Measurements from ENCODE around the gene IL15. TPM values are rescaled to one million over a fixed set of nuclear protein-coding genes. Genes with fewer than 3 reads are reported as not detected.
A peak's percentile ranks its signal among the peaks of the same experiment; 100 is the strongest.
"Not testable (repeated sequence)": the region's sequence is repeated elsewhere in the genome, so short reads cannot be mapped to it uniquely, and the experiment has no call there.

Gene IL15, protein sequence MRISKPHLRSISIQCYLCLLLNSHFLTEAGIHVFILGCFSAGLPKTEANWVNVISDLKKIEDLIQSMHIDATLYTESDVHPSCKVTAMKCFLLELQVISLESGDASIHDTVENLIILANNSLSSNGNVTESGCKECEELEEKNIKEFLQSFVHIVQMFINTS
- total RNA-seq (1 to 10 TPM; 3.2 to 4.7 TPM), total RNA-seq (4.0 to 5.3 reads per million in 2 donors)

DNA sequence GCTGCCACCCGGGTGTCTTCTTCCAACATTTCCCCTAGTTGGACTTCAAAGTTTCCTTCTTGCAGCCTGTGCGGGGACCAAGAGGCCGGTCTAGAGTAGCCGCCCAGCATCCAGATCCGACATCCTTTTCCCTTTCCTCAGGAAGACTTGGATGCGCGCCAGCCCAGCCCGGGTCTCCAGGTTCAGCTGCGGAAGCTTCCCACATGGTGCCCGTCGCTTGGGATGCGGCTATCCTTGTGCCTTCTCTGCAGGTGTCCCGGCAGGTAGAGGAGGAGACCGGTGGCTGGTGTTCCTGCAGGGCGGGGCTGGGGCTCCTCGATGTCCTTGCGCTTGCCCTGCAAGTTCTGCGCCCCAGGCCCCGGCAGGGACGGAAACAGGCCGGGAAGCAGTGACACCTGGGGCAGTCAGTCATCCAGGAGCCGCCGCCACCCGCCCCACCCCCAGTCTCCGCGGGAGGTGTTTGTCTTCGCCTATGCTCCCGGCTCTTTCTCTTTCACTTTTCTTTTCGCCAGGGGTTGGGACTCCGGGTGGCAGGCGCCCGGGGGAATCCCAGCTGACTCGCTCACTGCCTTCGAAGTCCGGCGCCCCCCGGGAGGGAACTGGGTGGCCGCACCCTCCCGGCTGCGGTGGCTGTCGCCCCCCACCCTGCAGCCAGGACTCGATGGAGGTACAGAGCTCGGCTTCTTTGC lies at the start of gene IL15:
Gene IL15, plus strand, starts transcription at position 502 of the 689 bp plus-strand sequence. CDS start 82,882 bp downstream, outside the sequence.
- Mint-ChIP-seq H3K27me3 (peaks cover 3% of the 10 kb centered on the region), H3K4me3 (peak within 1 kb of the TSS; percentile 99), H3K36me3 (ENCODE audit: low read depth) (peaks cover 3% of the 10 kb centered on the region), H3K27ac (peak within 1 kb of the TSS; percentile 87), H3K4me1 (peaks cover 13% of the 10 kb centered on the region)
- DNase-seq (peak; percentile 27 to 41 (median 29)), ATAC-seq (peak; percentile 91)
- no peaks in the 10 kb centered on the region for H3K9me3 ChIP-seq (ENCODE audit: control insufficient read depth, low read length, poor library complexity, severe bottlenecking)

DNA sequence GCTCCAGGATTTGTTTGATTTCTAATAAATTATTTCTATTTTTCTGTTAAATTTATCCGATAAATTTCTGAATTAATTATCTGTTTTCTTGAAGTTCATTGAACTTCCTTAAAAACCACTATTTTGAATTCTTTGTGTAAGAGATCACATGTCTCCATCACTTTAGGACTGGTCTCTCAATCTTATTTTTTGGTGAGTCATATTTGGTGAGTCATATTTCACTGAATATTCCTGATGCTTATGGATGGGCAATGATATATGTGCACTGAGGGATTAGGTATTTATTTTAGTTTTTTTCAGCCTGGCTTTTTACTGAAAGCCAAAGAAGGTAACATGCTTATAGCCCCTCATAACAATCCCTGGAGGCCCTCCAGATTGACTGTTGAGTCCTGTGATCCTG lies 48.5 kb upstream of the IL15 start:
- DNase-seq (no peak), ATAC-seq (no peak)
- Mint-ChIP-seq H3K36me3 (ENCODE audit: low read depth) (no peaks in the 10 kb centered on the region), H3K4me3 (no peak overlapping the region), H3K27me3 (no peaks in the 10 kb centered on the region), H3K27ac (no peak overlapping the region), H3K4me1 (no peaks in the 10 kb centered on the region)
- H3K9me3 ChIP-seq (ENCODE audit: control insufficient read depth, low read length, poor library complexity, severe bottlenecking), result peaks cover 3% of the 10 kb centered on the region

- Mint-ChIP-seq H3K27me3 (peaks cover 5% of the 10 kb centered on the region), H3K36me3 (ENCODE audit: low read depth) (no peaks in the 10 kb centered on the region), H3K27ac (no peak overlapping the region), H3K4me3 (no peak overlapping the region), H3K4me1 (no peaks in the 10 kb centered on the region)
- ATAC-seq (no peak), DNase-seq (no peak)
- H3K9me3 ChIP-seq (ENCODE audit: control insufficient read depth, low read length, poor library complexity, severe bottlenecking), result no peaks in the 10 kb centered on the region
Measured at GRCh38 chr4:141595531-141595930, 40.9 kb upstream of the IL15 start.

DNA sequence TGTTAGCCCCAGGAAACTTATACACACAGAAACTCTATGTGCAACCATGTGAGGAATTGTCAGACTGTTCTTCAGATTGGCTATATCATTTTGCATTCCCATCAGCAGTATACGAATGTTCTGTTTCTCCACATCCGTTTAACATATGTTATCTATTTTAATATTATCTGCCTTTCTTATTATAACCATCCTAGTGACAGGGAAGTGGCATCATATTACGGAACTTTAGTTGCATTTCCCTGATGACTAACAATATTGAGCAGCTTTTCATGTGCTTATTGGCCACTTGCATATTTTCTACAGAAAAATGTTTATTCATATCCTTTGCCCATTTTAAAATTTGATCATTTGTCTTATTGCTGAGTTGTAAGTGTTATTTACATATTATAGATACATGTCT lies 36.5 kb upstream of the IL15 start:
- H3K27me3 Mint-ChIP-seq, result peaks cover 5% of the 10 kb centered on the region
- no peaks in the 10 kb centered on the region for H3K4me1 Mint-ChIP-seq
- ATAC-seq (no peak), DNase-seq (no peak)
- no peak overlapping the region for H3K4me3 Mint-ChIP-seq
- no peak overlapping the region for H3K27ac Mint-ChIP-seq
- H3K9me3 ChIP-seq (ENCODE audit: control insufficient read depth, low read length, poor library complexity, severe bottlenecking), result no peaks in the 10 kb centered on the region
- no peaks in the 10 kb centered on the region for H3K36me3 Mint-ChIP-seq (ENCODE audit: low read depth)

GRCh38 chr4:141604683-141605082 lies 31.7 kb upstream of the IL15 start:
- DNase-seq; H3K4me1 Mint-ChIP-seq; H3K36me3 Mint-ChIP-seq (ENCODE audit: low read depth); ATAC-seq; H3K9me3 ChIP-seq (ENCODE audit: control insufficient read depth, low read length, poor library complexity, severe bottlenecking); H3K27ac Mint-ChIP-seq: not testable (repeated sequence)
- H3K27me3 Mint-ChIP-seq, result peaks cover 21% of the 10 kb centered on the region
- H3K4me3 Mint-ChIP-seq, result peak overlapping the region; percentile 70

- H3K4me3 Mint-ChIP-seq, result no peak overlapping the region
- ATAC-seq, result no peak
- peaks cover 21% of the 10 kb centered on the region for H3K27me3 Mint-ChIP-seq
- H3K4me1 Mint-ChIP-seq, result no peaks in the 10 kb centered on the region
- no peak overlapping the region for H3K27ac Mint-ChIP-seq
- no peak for DNase-seq
- no peaks in the 10 kb centered on the region for H3K9me3 ChIP-seq (ENCODE audit: control insufficient read depth, low read length, poor library complexity, severe bottlenecking)
- no peaks in the 10 kb centered on the region for H3K36me3 Mint-ChIP-seq (ENCODE audit: low read depth)
Measured at GRCh38 chr4:141605425-141605856, 30.9 kb upstream of the IL15 start.

- Mint-ChIP-seq H3K27ac (no peak overlapping the region), H3K27me3 (peaks cover 21% of the 10 kb centered on the region), H3K4me1 (no peaks in the 10 kb centered on the region), H3K36me3 (ENCODE audit: low read depth) (no peaks in the 10 kb centered on the region), H3K4me3 (no peak overlapping the region)
- H3K9me3 ChIP-seq (ENCODE audit: control insufficient read depth, low read length, poor library complexity, severe bottlenecking), result no peaks in the 10 kb centered on the region
- ATAC-seq (no peak), DNase-seq (no peak)
Measured at GRCh38 chr4:141609243-141609642, 27.1 kb upstream of the IL15 start.

DNA sequence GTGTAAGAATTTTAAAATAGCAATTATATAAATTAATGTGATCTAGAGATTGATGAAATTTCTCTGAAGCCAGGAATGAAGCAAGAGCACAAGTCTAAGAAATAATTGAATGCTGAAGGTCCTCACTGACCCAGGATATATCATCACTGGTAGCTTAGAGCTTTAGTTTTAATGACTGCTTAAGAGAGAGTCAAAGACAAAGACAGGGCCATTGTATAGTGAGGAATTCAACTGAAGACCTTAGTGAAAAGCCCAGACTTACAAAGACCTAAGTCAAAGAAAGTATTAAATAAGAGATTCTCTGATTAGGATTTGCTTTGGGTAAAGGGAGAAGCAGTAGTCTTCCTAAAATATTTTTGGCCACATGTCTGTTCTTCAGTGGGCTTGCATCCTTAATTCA lies 26.0 kb upstream of the IL15 start:
- no peaks in the 10 kb centered on the region for H3K9me3 ChIP-seq (ENCODE audit: control insufficient read depth, low read length, poor library complexity, severe bottlenecking)
- Mint-ChIP-seq H3K36me3 (ENCODE audit: low read depth) (no peaks in the 10 kb centered on the region), H3K27ac (no peak overlapping the region), H3K4me3 (no peak overlapping the region), H3K4me1 (no peaks in the 10 kb centered on the region), H3K27me3 (peaks cover 21% of the 10 kb centered on the region)
- DNase-seq (no peak), ATAC-seq (no peak)

GRCh38 chr4:141614878-141615586 lies 21.4 kb upstream of the IL15 start:
- DNase-seq, result no peak
- no peak overlapping the region for H3K27ac Mint-ChIP-seq
- no peak for ATAC-seq
- H3K27me3 Mint-ChIP-seq, result peaks cover 8% of the 10 kb centered on the region
- H3K4me1 Mint-ChIP-seq, result no peaks in the 10 kb centered on the region
- H3K36me3 Mint-ChIP-seq (ENCODE audit: low read depth), result no peaks in the 10 kb centered on the region
- H3K4me3 Mint-ChIP-seq, result no peak overlapping the region
- H3K9me3 ChIP-seq (ENCODE audit: control insufficient read depth, low read length, poor library complexity, severe bottlenecking), result no peaks in the 10 kb centered on the region

DNA sequence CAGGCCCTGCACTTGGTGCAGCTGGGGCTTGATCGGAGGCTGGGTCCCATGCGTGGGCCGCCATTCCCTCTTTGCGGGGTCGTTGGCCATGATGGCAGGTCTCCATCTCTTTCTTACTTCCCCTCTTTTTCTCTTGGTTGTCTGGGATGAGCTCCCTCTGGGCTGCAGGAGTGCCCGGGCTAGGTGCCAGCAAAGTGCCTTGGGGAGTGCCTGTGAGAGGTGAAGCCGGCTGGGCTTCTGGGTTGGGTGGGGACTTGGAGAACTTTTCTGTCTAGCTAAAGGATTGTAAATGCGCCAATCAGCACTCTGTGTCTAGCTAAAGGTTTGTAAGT lies 20.8 kb upstream of the IL15 start:
- H3K9me3 ChIP-seq (ENCODE audit: control insufficient read depth, low read length, poor library complexity, severe bottlenecking); H3K4me3 Mint-ChIP-seq; H3K27ac Mint-ChIP-seq; ATAC-seq; H3K36me3 Mint-ChIP-seq (ENCODE audit: low read depth); H3K4me1 Mint-ChIP-seq; H3K27me3 Mint-ChIP-seq; DNase-seq: not testable (repeated sequence)

DNA sequence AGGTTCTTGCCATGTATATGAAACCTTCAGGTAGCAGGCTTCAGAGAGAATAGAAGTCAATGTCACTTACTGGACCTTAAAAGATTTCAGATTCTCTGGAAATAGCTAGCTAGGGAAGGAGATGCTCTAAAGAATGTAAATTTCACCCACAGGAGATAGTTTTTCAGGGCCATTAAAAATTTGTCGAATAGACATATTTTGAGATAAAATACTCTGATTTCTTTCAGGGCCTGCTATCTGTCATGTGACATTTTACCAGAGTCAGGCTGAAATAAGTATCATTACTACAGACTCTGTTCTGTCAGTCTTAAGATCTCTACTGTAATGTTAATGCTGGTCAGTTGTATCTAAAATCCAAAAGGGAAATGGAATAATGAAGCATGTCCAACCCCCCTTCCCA lies 15.7 kb upstream of the IL15 start:
- Mint-ChIP-seq H3K4me1 (no peaks in the 10 kb centered on the region), H3K27ac (no peak overlapping the region), H3K4me3 (no peak overlapping the region), H3K27me3 (peaks cover 8% of the 10 kb centered on the region), H3K36me3 (ENCODE audit: low read depth) (no peaks in the 10 kb centered on the region)
- DNase-seq, result no peak
- H3K9me3 ChIP-seq (ENCODE audit: control insufficient read depth, low read length, poor library complexity, severe bottlenecking), result no peaks in the 10 kb centered on the region
- no peak for ATAC-seq

DNA sequence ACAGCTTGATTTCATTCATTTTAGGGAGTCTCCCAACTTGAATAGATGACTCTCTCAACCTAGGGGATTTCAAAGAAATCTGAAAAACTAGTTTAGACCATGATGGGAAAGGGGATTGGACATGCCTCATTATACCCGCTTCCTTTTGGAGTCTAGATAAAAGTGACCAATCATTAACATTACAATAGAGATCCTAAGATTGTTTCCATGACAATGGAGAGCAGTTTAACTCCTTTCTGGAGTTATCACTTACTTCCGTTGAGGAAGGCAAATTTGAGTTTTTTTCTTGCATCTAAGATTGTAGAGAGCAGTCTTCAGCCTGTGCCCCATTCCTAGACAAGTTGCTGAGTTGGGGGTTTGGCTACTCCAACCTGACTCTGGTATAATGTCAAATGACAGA lies 11.4 kb upstream of the IL15 start:
- Mint-ChIP-seq H3K27me3 (no peaks in the 10 kb centered on the region), H3K4me1 (no peaks in the 10 kb centered on the region), H3K27ac (no peak overlapping the region), H3K36me3 (ENCODE audit: low read depth) (no peaks in the 10 kb centered on the region), H3K4me3 (no peak overlapping the region)
- no peak for DNase-seq
- no peaks in the 10 kb centered on the region for H3K9me3 ChIP-seq (ENCODE audit: control insufficient read depth, low read length, poor library complexity, severe bottlenecking)
- no peak for ATAC-seq

DNA sequence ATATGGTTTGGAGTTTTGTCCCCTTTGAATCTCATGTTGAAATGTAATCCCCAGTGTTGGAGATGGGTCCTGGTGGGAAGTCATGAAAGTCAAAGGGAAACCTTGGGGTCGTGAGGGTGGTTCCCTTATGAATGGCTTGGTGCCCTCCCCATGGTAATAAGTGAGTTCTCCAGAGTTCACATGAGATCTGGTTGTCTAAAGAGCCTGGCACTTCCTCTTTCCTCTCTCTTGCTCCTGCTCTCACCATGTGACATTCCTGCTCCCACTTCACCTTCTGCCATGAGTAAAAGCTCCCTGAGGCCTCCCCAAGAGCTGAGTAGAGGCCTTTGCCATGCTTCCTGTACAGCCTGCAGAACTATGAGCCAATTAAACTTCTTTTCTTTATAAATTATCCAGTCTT lies 5.5 kb upstream of the IL15 start:
- Mint-ChIP-seq H3K27me3 (peaks cover 9% of the 10 kb centered on the region), H3K27ac (no peak overlapping the region), H3K36me3 (ENCODE audit: low read depth) (no peaks in the 10 kb centered on the region), H3K4me3 (no peak overlapping the region), H3K4me1 (peaks cover 2% of the 10 kb centered on the region)
- no peak for DNase-seq
- H3K9me3 ChIP-seq (ENCODE audit: control insufficient read depth, low read length, poor library complexity, severe bottlenecking), result no peaks in the 10 kb centered on the region
- ATAC-seq, result no peak

DNA sequence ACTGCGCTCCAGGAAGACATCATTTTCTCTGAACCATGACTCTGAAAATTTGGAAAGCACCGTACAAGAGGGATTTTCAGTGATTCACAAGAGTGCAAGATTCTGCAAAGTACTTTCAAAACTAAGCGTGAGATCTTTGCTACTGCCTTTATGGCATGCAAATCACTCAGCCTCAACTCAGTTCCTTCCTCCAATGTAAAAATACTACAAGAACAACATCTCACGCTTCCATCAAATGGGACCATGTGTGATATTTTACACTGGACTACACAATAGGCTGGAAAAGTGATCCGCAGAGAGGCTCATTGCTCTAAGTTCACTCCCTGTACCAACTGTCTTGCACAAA lies 674 bp upstream of the IL15 start:
- Mint-ChIP-seq H3K4me3 (peak overlapping the region; percentile 99), H3K36me3 (ENCODE audit: low read depth) (peaks cover 3% of the 10 kb centered on the region), H3K4me1 (peaks cover 13% of the 10 kb centered on the region), H3K27ac (peak overlapping the region; percentile 87), H3K27me3 (peaks cover 8% of the 10 kb centered on the region)
- peak; percentile 10 for ATAC-seq
- DNase-seq, result no peak
- H3K9me3 ChIP-seq (ENCODE audit: control insufficient read depth, low read length, poor library complexity, severe bottlenecking), result no peaks in the 10 kb centered on the region

Measured in T-helper 17 cell (primary cell).